Frontal cortex (tissue), 4 donors: ENCODE measurements around the gene MRPS16. TPM values are rescaled to one million over a fixed set of nuclear protein-coding genes. Genes with fewer than 3 reads are reported as not detected.
"Not testable (repeated sequence)": the region's sequence is repeated elsewhere in the genome, so short reads cannot be mapped to it uniquely, and the experiment has no call there.

Source experiments
- DNase-seq, 2 donors: peaks; one replicate each; pipeline ENCODE4 v3.0.0; 2012; ENCODE audit warnings: low spot score in 2 of 2
- FAIRE-seq: peaks from 2 replicates; lab custom pipeline; 2012; peaks lifted over from hg19 to GRCh38; lab: Jason Lieb, UNC
- total RNA-seq: library from RNA; depleted of rRNA; stranded (reverse); fragments of >200 nt; gene quantifications from one replicate; pipeline ENCODE4 v1.2.3, GENCODE V29; 2014
- donor health status: control.
- donor health status: control.
- donor health status: control.

The MRPS16 gene
- total RNA-seq, result 126 TPM

GRCh38 chr10:73252445-73253224, at the start of gene MRPS16:
Gene MRPS16 (minus strand): TSS chr10:73252644. CDS start chr10:73252482, 162 bp downstream.
- FAIRE-seq, result no peak
- peak; percentile 84 to 89 for DNase-seq

DNA sequence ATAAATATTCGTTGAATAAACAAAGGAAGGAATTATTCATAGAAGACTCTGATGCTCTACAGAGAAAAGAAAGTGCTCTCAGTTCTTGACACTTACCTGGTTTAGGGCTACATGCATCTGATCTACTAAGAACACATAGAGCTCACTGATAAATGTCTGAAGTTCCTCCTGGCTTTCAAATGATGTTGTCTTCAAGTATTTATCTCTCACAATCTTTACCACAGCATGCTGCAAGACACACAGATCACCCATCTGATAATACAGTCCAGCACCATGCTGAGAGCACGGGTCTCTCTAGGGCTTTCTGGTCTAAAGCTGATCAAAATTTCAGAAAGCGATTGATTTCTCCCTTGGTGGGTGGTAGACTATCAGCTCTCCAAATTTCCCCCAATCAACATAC, 44.5 kb upstream of the MRPS16 start:
- FAIRE-seq (no peak), DNase-seq (no peak)

GRCh38 chr10:73293461-73293860, 41.0 kb upstream of the MRPS16 start:
- no peak for FAIRE-seq
- no peak for DNase-seq

- FAIRE-seq (no peak), DNase-seq (no peak)
Observed at GRCh38 chr10:73289958-73290357, 37.5 kb upstream of the MRPS16 start.

DNA sequence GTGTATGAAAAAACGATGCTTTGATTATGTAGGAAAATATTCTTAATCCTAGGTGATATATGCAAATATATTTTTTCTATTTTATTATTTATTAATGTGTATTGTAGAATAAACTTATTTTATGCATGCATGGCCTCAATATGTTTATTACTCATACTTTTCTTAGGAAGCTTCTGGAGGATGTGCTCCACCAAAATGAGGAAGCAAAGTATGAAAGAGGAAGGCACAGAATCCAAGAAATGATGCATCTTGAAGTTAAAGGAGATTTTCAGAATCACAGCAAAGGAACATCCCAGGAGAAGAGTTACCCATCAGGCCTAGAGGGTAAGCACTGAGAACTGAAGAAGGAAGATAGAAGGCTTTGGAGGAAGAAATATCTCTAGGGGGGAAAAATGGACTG, 35.0 kb upstream of the MRPS16 start:
- DNase-seq, result no peak
- no peak for FAIRE-seq

DNA sequence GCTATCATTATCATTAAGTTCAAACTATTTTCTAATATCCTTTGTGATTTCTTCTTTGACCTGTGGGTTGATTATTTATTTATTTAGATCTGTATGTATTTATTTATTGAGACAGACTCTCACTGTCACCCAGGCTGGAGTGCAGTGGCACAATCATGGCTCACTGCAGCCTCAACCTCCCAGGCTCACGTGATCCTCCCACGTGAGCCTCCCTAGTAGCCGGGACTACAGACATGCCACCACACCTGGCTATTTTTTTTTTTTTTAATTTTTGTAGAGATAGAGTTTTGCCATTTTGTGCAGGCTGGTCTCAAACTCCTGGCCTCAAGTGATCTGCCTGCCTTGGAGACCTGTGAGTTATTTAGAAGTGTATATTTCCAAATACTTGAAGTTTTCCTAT, 28.7 kb upstream of the MRPS16 start:
- DNase-seq, result no peak
- no peak for FAIRE-seq

- no peak for DNase-seq
- FAIRE-seq, result no peak
Observed at GRCh38 chr10:73264423-73264822, 12.0 kb upstream of the MRPS16 start.

DNA sequence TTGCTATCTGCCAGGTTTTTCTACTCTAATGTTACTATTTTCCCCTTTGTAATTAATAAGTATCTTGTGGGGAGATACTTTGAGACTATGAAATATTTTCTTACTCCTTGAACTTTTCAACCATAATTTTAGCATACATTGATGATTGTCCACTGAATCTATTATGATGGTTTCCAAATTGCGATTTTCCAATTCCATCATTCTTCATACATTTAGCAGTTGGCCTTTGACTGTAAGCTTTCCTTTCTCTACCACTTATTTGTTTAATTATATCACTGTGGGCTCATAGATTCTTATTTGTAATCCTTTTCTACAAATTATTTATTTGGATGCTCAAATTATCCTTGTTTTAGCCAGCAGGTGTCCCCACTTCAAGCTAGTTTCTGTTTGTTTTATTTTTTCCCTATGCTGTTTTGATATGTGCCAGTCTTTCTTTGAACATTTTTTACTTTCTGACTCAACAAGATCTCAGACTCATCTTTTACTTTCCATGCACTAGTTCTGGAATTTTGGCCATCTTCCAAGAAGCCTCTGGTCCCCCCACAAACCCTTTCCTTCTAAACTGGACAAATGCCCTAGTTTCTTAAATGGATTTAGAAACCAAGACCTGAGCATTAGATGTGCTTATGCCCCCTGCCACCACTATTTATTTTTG, 11.4 kb upstream of the MRPS16 start:
- no peak for DNase-seq
- peak; percentile 40 for FAIRE-seq

- FAIRE-seq (no peak), DNase-seq (no peak)
Observed at GRCh38 chr10:73262880-73263555, 10.6 kb upstream of the MRPS16 start.

GRCh38 chr10:73262105-73262730, 9.8 kb upstream of the MRPS16 start:
- DNase-seq (no peak), FAIRE-seq (no peak)

DNA sequence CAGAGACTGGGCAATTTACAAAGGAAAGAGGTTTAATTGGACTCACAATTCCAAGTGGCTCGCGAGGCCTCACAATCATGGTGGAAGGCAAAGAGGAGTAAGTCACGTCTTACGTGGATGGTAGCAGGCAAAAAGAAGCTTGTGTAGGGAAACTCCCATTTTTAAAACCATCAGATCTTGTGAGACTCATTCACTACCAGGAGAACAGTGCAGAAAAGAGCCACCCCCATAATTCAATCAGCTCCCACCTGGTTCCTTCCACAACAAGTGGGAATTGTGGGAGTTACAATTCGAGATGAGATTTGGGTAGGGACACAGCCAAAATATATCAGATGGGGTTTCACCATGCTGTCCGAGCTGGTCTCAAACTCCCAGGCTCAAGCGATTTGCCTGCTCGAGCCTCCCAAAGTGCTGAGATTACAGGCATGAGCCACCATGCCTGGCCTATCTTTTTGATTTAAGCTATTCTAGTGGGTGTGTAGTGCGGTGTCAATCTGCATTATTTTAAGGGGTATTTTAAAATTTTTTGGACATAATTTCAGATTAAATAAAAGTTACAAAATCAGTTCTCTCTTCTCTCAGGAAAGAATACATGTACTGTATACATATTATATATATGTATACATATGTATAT, 9.0 kb upstream of the MRPS16 start:
- FAIRE-seq, result no peak

DNA sequence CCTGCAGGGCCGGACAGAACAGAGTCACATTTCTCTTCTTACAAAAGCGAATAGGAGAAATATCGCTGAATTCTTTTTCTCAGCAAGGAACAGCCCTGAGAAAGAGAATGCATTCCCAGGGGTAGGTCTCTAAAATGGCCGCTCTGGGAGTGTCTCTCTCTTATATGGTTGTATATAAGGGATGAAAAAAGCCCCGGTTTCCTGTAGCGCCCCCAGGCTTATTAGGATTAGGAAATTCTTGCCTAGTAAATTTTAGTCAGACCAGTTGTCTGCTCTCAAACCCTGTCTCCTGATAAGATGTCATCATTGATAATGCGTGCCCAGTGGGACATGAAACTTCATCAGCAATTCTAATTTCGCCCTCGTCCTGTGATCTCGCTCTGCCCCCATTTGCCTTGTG, 6.2 kb upstream of the MRPS16 start:
- FAIRE-seq, DNase-seq: not testable (repeated sequence)

More for the DNA sequence above, 9.0 kb upstream of the MRPS16 start:
- DNase-seq, result no peak

DNA sequence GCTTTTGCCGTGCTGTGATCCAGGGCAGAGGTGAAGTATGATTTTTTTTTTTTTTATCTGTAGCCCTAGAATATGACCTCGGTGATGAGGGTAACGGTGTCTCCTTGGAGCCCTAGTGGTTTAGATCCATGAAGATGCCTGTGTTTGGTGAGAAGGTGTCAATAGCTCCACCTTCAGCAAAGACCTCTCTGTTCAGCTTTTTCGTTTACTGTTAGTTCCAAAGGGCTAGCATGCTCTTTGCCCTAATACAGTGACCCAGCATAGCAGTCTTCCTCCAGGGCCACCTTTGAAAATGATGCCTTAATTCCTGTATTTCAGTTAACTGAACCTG, 746 bp upstream of the MRPS16 start:
- FAIRE-seq (no peak), DNase-seq (no peak)

DNA sequence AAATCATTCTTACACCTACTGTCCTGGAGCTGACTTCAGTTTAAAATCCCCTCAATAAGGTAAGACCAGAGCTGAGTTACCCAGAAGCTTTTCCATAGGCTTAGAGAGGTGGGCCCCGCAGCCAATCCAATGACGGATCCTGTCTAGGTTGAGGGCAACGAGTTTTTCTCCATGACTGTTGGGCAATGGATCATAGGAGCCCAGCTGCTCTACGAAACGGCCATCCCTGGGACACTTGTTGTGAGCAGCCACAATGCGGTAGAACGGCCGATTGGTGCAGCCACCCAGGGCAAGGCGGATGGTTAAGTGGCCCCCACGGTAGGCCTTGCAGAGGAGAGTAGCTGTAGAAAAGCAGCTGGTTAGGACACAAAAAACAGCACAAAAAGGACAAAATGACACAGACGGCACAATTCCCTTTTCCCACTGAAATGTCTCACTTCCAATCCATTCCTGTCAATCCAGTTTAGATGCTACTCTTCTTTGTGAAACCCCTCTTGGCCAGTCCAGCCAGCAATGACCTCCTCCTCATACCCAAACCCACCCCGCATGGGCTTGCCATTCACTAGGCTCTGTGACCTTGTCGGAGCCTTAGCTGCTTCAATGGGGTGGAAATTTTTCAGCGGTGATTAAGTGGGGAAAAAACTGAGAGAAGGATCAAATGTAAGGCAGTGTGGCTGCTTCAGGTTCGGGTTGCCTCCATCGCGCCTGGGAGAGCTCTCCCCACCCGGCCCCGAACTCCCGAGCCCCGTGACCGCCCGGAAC, 580 bp downstream of the MRPS16 start:
- DNase-seq (no peak), FAIRE-seq (no peak)

GRCh38 chr10:73248259-73248724, 4.2 kb downstream of the MRPS16 start:
- no peak for DNase-seq
- no peak for FAIRE-seq

DNA sequence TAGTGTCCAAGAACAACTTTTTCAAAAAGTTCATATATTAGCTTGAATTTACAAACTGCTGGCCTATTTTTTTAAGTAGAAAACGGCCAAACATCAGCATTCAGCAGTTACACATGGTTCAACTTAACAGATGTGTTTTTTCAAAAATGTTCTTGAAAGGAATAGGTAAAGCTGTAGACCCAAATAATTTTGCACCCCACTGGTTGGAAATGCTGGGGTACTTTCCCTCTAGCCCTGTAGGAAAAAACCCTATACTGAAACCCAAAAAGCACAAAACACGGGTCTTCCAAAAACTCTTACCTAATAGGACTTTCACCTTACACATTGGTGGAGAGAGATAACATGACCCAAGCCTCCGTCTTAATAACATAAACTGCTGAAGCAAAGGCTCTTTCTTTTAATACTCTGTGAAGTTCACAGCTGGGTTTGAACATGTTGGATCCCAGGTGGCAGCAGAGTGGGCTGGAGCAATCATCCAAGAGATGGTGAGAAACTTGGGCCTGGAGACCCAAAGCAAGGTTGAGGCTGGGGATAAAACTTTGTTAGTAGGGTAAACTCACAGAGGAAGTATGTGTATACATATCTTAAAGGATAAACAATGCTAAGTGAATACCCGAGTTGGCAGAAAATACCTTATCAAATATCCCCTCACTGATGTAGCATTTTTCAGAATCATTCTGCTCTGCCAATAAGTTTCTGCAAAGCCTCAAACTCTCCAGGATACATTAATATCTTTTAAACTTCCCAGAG, 4.8 kb downstream of the MRPS16 start:
- FAIRE-seq, result no peak

DNA sequence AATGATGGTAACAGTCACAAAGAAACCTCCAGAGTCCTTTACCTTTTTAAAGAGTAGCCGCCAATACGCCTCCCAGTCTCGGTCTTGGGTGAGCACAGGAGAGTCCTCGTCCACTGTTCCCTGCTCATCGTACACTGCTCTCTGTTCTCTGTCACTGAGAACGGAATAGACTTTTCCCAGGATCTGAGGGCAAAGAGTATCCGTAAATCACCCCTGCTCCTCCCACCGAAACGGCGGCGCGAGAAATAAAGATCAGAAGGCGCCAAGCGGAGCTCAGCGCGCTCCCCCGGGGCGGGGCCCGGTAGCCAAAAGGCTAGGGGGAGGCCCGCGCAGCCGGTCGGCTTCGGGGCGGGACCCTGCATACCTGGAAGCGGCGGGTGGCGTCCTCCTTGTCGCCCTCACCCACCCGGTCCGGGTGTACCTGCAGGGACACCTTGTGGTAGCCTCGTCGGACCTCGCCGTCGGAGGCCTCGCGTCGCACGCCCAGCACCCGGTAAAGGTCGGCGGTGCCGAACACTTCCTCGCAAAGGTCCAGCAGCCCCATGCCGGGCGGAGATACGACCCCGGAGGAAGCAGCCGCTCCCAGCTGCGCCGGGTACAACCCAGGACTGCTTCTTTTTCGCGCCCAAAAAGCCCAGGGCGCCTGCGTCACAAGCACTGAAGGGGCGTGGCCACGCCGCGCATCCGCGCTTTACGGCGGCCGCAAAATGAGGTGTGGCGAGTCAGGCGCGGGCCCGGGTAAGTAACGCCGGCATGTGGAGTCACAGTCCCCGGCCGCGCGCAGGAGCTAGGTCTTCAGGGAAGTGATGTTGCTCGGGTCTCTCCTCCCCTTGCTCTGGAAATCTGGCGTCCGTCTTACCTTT, 5.6 kb downstream of the MRPS16 start, which contains the start of gene DNAJC9:
Gene DNAJC9, minus strand, starts transcription at position 610 of the 863 bp plus-strand sequence. Its CDS starts 66 bp downstream, at position 544.
- FAIRE-seq, result no peak
- DNase-seq, result peak; percentile 90 to 94

More for the DNA sequence above, 4.8 kb downstream of the MRPS16 start:
- no peak for DNase-seq

DNA sequence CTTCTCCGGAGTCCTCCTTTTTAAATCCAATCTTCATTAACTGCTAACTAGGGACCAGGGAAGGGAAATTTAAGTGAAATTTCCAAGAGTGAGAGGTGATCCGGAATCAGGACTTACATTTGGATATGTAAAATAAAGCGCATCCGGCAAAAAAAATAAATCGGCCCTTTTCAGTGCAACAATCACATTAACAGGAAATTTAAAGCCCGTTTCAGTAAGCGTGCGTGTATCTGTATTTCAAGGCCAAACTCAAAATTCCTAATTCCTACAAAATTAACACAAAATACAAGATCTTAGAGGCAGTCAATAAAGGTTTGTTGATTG, 6.2 kb downstream of the MRPS16 start:
- FAIRE-seq, result no peak
- no peak for DNase-seq
